ENCODE data around the gene ZGLP1.

- TF ChIP-seq EZH2phosphoT487 (IDR thresholded peaks at IDR 0.05; ENCODE audit: borderline replicate concordance, low read length), result no peak
- TF ChIP-seq, protein P1, sequence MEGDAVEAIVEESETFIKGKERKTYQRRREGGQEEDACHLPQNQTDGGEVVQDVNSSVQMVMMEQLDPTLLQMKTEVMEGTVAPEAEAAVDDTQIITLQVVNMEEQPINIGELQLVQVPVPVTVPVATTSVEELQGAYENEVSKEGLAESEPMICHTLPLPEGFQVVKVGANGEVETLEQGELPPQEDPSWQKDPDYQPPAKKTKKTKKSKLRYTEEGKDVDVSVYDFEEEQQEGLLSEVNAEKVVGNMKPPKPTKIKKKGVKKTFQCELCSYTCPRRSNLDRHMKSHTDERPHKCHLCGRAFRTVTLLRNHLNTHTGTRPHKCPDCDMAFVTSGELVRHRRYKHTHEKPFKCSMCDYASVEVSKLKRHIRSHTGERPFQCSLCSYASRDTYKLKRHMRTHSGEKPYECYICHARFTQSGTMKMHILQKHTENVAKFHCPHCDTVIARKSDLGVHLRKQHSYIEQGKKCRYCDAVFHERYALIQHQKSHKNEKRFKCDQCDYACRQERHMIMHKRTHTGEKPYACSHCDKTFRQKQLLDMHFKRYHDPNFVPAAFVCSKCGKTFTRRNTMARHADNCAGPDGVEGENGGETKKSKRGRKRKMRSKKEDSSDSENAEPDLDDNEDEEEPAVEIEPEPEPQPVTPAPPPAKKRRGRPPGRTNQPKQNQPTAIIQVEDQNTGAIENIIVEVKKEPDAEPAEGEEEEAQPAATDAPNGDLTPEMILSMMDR (conservative IDR thresholded peaks at IDR 0.05; ENCODE audit: low read depth, low read length), result no peak
Observed at GRCh38 chr19:10315335-10316214, 6.0 kb upstream of the ZGLP1 start, which contains the start of gene FDX2.

Data from PC-3 (cell line).